IMR-90 (cell line): ENCODE measurements around the gene CADM1. TPM values are rescaled to one million over a fixed set of nuclear protein-coding genes. Genes with fewer than 3 reads are reported as not detected.

Experiments used
- ATAC-seq: fragments of 200-7000 bp; cut with Tn5 transposase; 2 replicates; pipeline ENCODE4 v1.9.1; 2020; ENCODE audit warnings: low read depth, mild to moderate bottlenecking, moderate library complexity
- BruUV-seq: library from RNA; stranded (reverse); fragments of 400-500 nt; replicated peaks from 2 replicates; lab custom pipeline; 2021; lab: Mats Ljungman, UMichigan
- CTCF ChIA-PET: fragments of 300-600 bp; formaldehyde crosslinking; extraction: SDS; loops from one replicate; lab custom pipeline; 2021; ENCODE audit warnings: antibody characterized with exemption; lab: Yijun Ruan, JAX
- POLR2A ChIA-PET: fragments of 300-600 bp; sonication (Branson Sonifier 250); formaldehyde crosslinking; loops from one replicate; lab custom pipeline; 2022; ENCODE audit warnings: antibody characterized with exemption; ENCODE audit not compliant: unreplicated experiment; lab: Charles Lee
- DNase-seq: peaks from one replicate; pipeline ENCODE4 v3.0.0; 2013
- H2AFZ ChIP-seq: replicated peaks from 2 replicates; pipeline ENCODE3; 2013; ENCODE audit warnings: low read length, mild to moderate bottlenecking; ENCODE audit not compliant: poor library complexity
- H2AK5ac ChIP-seq: 2 replicates; pipeline ENCODE4 v1.6.1; 2013; ENCODE audit warnings: low read depth, low read length, inconsistent platforms
- H2AK9ac ChIP-seq: replicated peaks from 2 replicates; pipeline ENCODE3; 2013; ENCODE audit warnings: mild to moderate bottlenecking, low read depth, low read length, moderate library complexity; ENCODE audit not compliant: poor library complexity
- H2BK120ac ChIP-seq: 2 replicates; pipeline ENCODE4 v1.6.1; 2013; ENCODE audit warnings: low read depth, low read length, inconsistent platforms
- H2BK15ac ChIP-seq: 3 replicates; pipeline ENCODE4 v1.6.1; 2013; ENCODE audit warnings: low read depth, low read length, inconsistent platforms
- H2BK20ac ChIP-seq: 2 replicates; pipeline ENCODE4 v1.6.1; 2013; ENCODE audit warnings: low read depth, mild to moderate bottlenecking, inconsistent platforms, low read length, moderate library complexity
- H2BK5ac ChIP-seq: 2 replicates; pipeline ENCODE4 v1.6.1; 2013; ENCODE audit warnings: mild to moderate bottlenecking, low read depth, low read length, inconsistent platforms; ENCODE audit not compliant: poor library complexity, severe bottlenecking
- H3K14ac ChIP-seq: replicated peaks from 2 replicates; pipeline ENCODE4 v1.6.1; 2013; ENCODE audit warnings: low read depth, low read length, inconsistent platforms
- H3K18ac ChIP-seq: 2 replicates; pipeline ENCODE4 v1.6.1; 2013; ENCODE audit warnings: low read depth, low read length, control low read depth
- H3K23ac ChIP-seq: 2 replicates; pipeline ENCODE4 v1.6.1; 2013; ENCODE audit warnings: low read depth, low read length, inconsistent platforms
- H3K27ac ChIP-seq: 2 replicates; pipeline ENCODE4 v1.5.1; 2013; ENCODE audit warnings: mild to moderate bottlenecking, control low read depth, low read length; ENCODE audit not compliant: insufficient read depth
- H3K27me3 ChIP-seq: 2 replicates; pipeline ENCODE4 v1.6.1; 2013; ENCODE audit warnings: low read length; ENCODE audit not compliant: control insufficient read depth, insufficient read depth
- H3K36me3 ChIP-seq: 2 replicates; pipeline ENCODE4 v1.6.1; 2013; ENCODE audit warnings: low read length, mixed read lengths; ENCODE audit not compliant: control insufficient read depth, insufficient read depth
- H3K4ac ChIP-seq: 2 replicates; pipeline ENCODE4 v1.6.1; 2013; ENCODE audit warnings: low read depth, low read length, inconsistent platforms
- H3K4me1 ChIP-seq: 2 replicates; pipeline ENCODE4 v1.6.1; 2013; ENCODE audit warnings: low read length, mixed read lengths; ENCODE audit not compliant: control insufficient read depth, insufficient read depth
- H3K4me2 ChIP-seq: 2 replicates; pipeline ENCODE4 v1.6.1; 2013; ENCODE audit warnings: low read depth, mild to moderate bottlenecking, control low read depth, low read length, moderate library complexity
- H3K4me3 ChIP-seq: 2 replicates; pipeline ENCODE4 v1.5.1; 2013; ENCODE audit warnings: low read depth, mild to moderate bottlenecking, control low read depth, low read length, moderate library complexity; ENCODE audit not compliant: insufficient read depth
- H3K56ac ChIP-seq: 2 replicates; pipeline ENCODE4 v1.6.1; 2013; ENCODE audit warnings: low read length, inconsistent platforms; ENCODE audit not compliant: insufficient read depth; ENCODE audit errors: extremely low read depth
- H3K79me1 ChIP-seq, 2 experiments: 2 replicates each; pipeline ENCODE4 v1.6.1; 2013; ENCODE audit warnings: low read length in 2 of 2, inconsistent platforms in 1 of 2, low read depth in 1 of 2
- H3K9ac ChIP-seq: 2 replicates; pipeline ENCODE4 v1.6.1; 2013; ENCODE audit warnings: low read depth, low read length, control low read depth
- H3K9me1 ChIP-seq: 2 replicates; pipeline ENCODE4 v1.6.1; 2013; ENCODE audit warnings: low read length, inconsistent platforms; ENCODE audit not compliant: insufficient read depth
- H3K9me3 ChIP-seq: 2 replicates; pipeline ENCODE4 v1.6.1; 2013; ENCODE audit warnings: low read length; ENCODE audit not compliant: control insufficient read depth, insufficient read depth
- H4K20me1 ChIP-seq: 2 replicates; pipeline ENCODE4 v1.6.1; 2013; ENCODE audit warnings: low read length, inconsistent platforms; ENCODE audit not compliant: insufficient read depth
- H4K5ac ChIP-seq: 2 replicates; pipeline ENCODE4 v1.6.1; 2013; ENCODE audit warnings: mild to moderate bottlenecking, low read depth, low read length, control low read depth
- H4K8ac ChIP-seq, 2 experiments: 2 replicates each; pipeline ENCODE4 v1.6.1; 2013; ENCODE audit warnings: low read depth in 2 of 2, low read length in 2 of 2, control low read depth in 1 of 2, inconsistent platforms in 1 of 2
- H4K91ac ChIP-seq: 2 replicates; pipeline ENCODE4 v1.6.1; 2013; ENCODE audit warnings: low read depth, low read length, inconsistent platforms; ENCODE audit not compliant: insufficient read depth
- CEBPB ChIP-seq: IDR thresholded peaks from 2 replicates; pipeline ENCODE4 v1.6.1; 2012; ENCODE audit warnings: low read depth, low read length, improper control_type of control experiment
- WGBS, 2 experiments: methylation state at CpG; one replicate each; pipeline versions ENCODE4 v1.1.5 to v1.1.7; 2013; ENCODE audit warnings: missing lambda C conversion rate in 2 of 2; ENCODE audit not compliant: insufficient read length in 1 of 2; ENCODE audit errors: extremely low coverage in 2 of 2; 5-methylcytosine and 5-hydroxymethylcytosine counted together
- dilution Hi-C: fragments of 300-500 bp; cut with HindIII; formaldehyde crosslinking; loops from one replicate; pipeline ENCODE4 v1.14.3; 2018; ENCODE audit warnings: low sequenced_read_pairs; ENCODE audit not compliant: unreplicated experiment
- in situ Hi-C: fragments of 300-500 bp; cut with MboI; formaldehyde crosslinking; loops from 3 replicates; pipeline ENCODE4 v1.14.3; 2019; ENCODE audit warnings: low sequenced_read_pairs, inconsistent platforms, mixed read lengths
- intact Hi-C: fragments of 100-400 bp; cut with micrococcal nuclease; formaldehyde crosslinking; loops from 2 replicates; pipeline ENCODE4 v1.10.0; 2022
- polyA plus RNA-seq, 3 experiments: library from polyadenylated mRNA; depleted of rRNA; stranded (reverse); fragments of >200 nt; gene quantifications; 2 replicates each; pipeline ENCODE4 v1.2.3, GENCODE V29; 2012; ENCODE audit warnings: low replicate concordance in 1 of 3
- total RNA-seq: library from RNA; depleted of rRNA; stranded (reverse); fragments of >200 nt; gene quantifications from 2 replicates; pipeline ENCODE4 v1.2.3, GENCODE V29; 2012
- TF ChIP-seq, protein P1 (sequence below): fragments of 150-350 bp; IDR thresholded peaks from 2 replicates; pipeline ENCODE4 v1.6.1; 2016; ENCODE audit warnings: low read depth, mild to moderate bottlenecking, low read length, moderate library complexity, borderline replicate concordance

CADM1 gene
- total and polyA plus RNA-seq, 2 of the 4 experiments (the other 2 are of a cell fraction) = 28.8 to 77.1 TPM

DNA sequence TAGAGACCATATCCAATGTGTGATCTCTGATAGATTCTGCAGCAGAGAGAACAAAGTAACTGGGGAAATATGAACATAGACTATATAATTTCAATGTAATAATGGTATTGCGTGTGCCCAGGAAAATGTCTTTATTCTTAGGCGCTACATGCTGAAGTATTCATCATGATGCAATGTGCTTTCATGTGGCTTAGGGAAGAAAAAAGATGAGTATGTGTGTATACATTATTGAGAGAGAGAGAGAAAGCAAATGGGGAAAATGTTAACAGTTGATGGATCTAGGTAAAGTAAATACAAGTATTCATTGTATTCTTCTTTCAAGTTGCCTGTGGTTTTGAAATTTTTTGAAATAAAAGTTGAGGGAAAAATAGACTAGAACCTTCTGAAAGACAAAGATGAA, 10.3 kb downstream of the CADM1 start:
- H3K79me1 ChIP-seq = peaks cover 3 to 4% of the 10 kb centered on the region in 2 experiments; a peak in 2 of 4 replicates
- no peak overlapping the region for H4K5ac ChIP-seq
- dilution Hi-C loops = no loop called here
- H3K9ac ChIP-seq = no peak overlapping the region
- in situ Hi-C loops = no loop called here
- ATAC-seq (no peak), DNase-seq (peak; percentile 13)
- BruUV-seq = no TSS peak
- no peak overlapping the region for H3K4ac ChIP-seq
- peaks cover 5% of the 10 kb centered on the region for H3K4me1 ChIP-seq
- H3K27me3 ChIP-seq = no peaks in the 10 kb centered on the region; the same call in 1 of the 2 replicates
- H2BK5ac ChIP-seq = no peak overlapping the region
- H4K8ac ChIP-seq = no peak overlapping the region
- no peaks in the 10 kb centered on the region for H3K9me3 ChIP-seq
- H3K36me3 ChIP-seq = no peaks in the 10 kb centered on the region
- H3K27ac ChIP-seq = no peak overlapping the region
- H3K23ac ChIP-seq = no peak overlapping the region
- ChIA-PET CTCF (no interaction called here), POLR2A (no interaction called here)
- H3K18ac ChIP-seq = no peak overlapping the region
- H4K91ac ChIP-seq = no peak overlapping the region
- H2AK9ac ChIP-seq = no peak overlapping the region
- H3K56ac ChIP-seq = no peak overlapping the region
- H3K14ac ChIP-seq = no peak overlapping the region
- intact Hi-C loops = no loop called here
- no peak overlapping the region for H2BK15ac ChIP-seq
- 100% methylated on average over 1 of the region's 2 CpGs; no CpG with 5 or more reads in 1 of the 2 experiments for WGBS, 2 experiments
- TF ChIP-seq, protein P1, sequence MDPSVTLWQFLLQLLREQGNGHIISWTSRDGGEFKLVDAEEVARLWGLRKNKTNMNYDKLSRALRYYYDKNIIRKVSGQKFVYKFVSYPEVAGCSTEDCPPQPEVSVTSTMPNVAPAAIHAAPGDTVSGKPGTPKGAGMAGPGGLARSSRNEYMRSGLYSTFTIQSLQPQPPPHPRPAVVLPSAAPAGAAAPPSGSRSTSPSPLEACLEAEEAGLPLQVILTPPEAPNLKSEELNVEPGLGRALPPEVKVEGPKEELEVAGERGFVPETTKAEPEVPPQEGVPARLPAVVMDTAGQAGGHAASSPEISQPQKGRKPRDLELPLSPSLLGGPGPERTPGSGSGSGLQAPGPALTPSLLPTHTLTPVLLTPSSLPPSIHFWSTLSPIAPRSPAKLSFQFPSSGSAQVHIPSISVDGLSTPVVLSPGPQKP = no peak
- TF ChIP-seq CEBPB = peak; percentile 29; the same call in 1 of the 2 replicates
- H2BK120ac ChIP-seq = no peak overlapping the region
- no peak overlapping the region for H2AFZ ChIP-seq
- H3K9me1 ChIP-seq = 0 out of 2 replicates have a peak, but pooled peaks cover 3% of the 10 kb centered on the region
- H3K4me2 ChIP-seq = no peak overlapping the region
- no peak overlapping the region for H2AK5ac ChIP-seq
- H4K20me1 ChIP-seq = 0 out of 2 replicates have a peak, but pooled peaks cover 3% of the 10 kb centered on the region
- H3K4me3 ChIP-seq = no peak overlapping the region
- no peak overlapping the region for H2BK20ac ChIP-seq
